Endothelial cell of umbilical vein (primary cell): Measurements from ENCODE around the gene ENKUR.

Experiments used
- CTCF ChIP-seq, 2 donors: IDR thresholded peaks; 1 replicate in 1 of 2; 2 replicates in 1 of 2; pipeline ENCODE4 v1.5.1; 2011; ENCODE audit warnings: low read length in 2 of 2, mild to moderate bottlenecking in 2 of 2, moderate library complexity in 2 of 2, control low read depth in 1 of 2, inconsistent platforms in 1 of 2, low read depth in 1 of 2; ENCODE audit not compliant: insufficient read depth in 1 of 2; ENCODE audit errors: extremely low read depth in 1 of 2
- EZH2 ChIP-seq: IDR thresholded peaks from 2 replicates; pipeline ENCODE4 v1.6.1; 2012; ENCODE audit warnings: borderline replicate concordance, low read depth, mild to moderate bottlenecking, moderate library complexity, low read length, inconsistent platforms; ENCODE audit not compliant: severe bottlenecking
- FOS ChIP-seq: IDR thresholded peaks from 2 replicates; pipeline ENCODE4 v1.6.1; 2011; ENCODE audit warnings: mild to moderate bottlenecking, low read length, moderate library complexity, borderline replicate concordance; ENCODE audit not compliant: insufficient read depth
- MAX ChIP-seq: IDR thresholded peaks from 2 replicates; pipeline ENCODE4 v1.6.1; 2011; ENCODE audit not compliant: insufficient read depth, insufficient read length
- MYC ChIP-seq: IDR thresholded peaks from one replicate; pipeline ENCODE4 v1.6.1; 2011; ENCODE audit warnings: mild to moderate bottlenecking, low read depth, low read length
- POLR2A ChIP-seq: IDR thresholded peaks from 2 replicates; pipeline ENCODE4 v1.6.1; 2012; ENCODE audit warnings: low read depth, mild to moderate bottlenecking, control low read depth, low read length
- POLR2AphosphoS5 ChIP-seq: IDR thresholded peaks from 2 replicates; pipeline ENCODE4 v1.6.1; 2012; ENCODE audit warnings: low read depth, mild to moderate bottlenecking, control low read depth, low read length, moderate library complexity; ENCODE audit not compliant: insufficient read depth

- TF ChIP-seq CTCF (IDR thresholded peaks at IDR 0.05; ENCODE audit: extremely low read depth in 1 of 2, insufficient read depth in 1 of 2, low read depth in 1 of 2, low read length in 2 of 2) (no peak), EZH2 (no peak), POLR2A (no peak), MYC (no peak), FOS (no peak), POLR2AphosphoS5 (no peak), MAX (no peak)
These were observed 26.9 kb downstream of the ENKUR start for GRCh38 chr10:24988831-24989640.
